Activated naive CD8-positive, alpha-beta T cell (primary cell): ENCODE results near the gene UNC13A.

Experiments used
- H3K27ac Mint-ChIP-seq: one replicate; pipeline ENCODE4 v1.8.0; 2021; ENCODE audit warnings: mixed read lengths
- H3K27me3 Mint-ChIP-seq: one replicate; pipeline ENCODE4 v1.8.0; 2021; ENCODE audit warnings: mixed read lengths
- H3K36me3 Mint-ChIP-seq: one replicate; pipeline ENCODE4 v1.8.0; 2021; ENCODE audit warnings: mixed read lengths
- H3K4me1 Mint-ChIP-seq: one replicate; pipeline ENCODE4 v1.8.0; 2021; ENCODE audit warnings: low read depth, mixed read lengths
- H3K4me3 Mint-ChIP-seq: one replicate; pipeline ENCODE4 v1.8.0; 2021; ENCODE audit warnings: mild to moderate bottlenecking, mixed read lengths
- H3K9me3 Mint-ChIP-seq: one replicate; pipeline ENCODE4 v1.8.0; 2021; ENCODE audit warnings: low read depth, mixed read lengths

The UNC13A gene

GRCh38 chr19:17616686-17616960 lies 71.5 kb downstream of the UNC13A start:
- Mint-ChIP-seq H3K9me3 (no peaks in the 10 kb centered on the region), H3K36me3 (peaks cover 2% of the 10 kb centered on the region), H3K4me3 (peak overlapping the region; percentile 30), H3K27ac (no peak overlapping the region), H3K4me1 (peaks cover 4% of the 10 kb centered on the region), H3K27me3 (peaks cover 16% of the 10 kb centered on the region)

- H3K9me3 Mint-ChIP-seq = no peaks in the 10 kb centered on the region
- H3K4me1 Mint-ChIP-seq = peaks cover 4% of the 10 kb centered on the region
- H3K27me3 Mint-ChIP-seq = peaks cover 16% of the 10 kb centered on the region
- H3K4me3 Mint-ChIP-seq = peak overlapping the region; percentile 30
- H3K27ac Mint-ChIP-seq = no peak overlapping the region
- peaks cover 1% of the 10 kb centered on the region for H3K36me3 Mint-ChIP-seq
These were observed 72.1 kb downstream of the UNC13A start for GRCh38 chr19:17615889-17616685.

- Mint-ChIP-seq H3K4me1 (peaks cover 4% of the 10 kb centered on the region), H3K9me3 (no peaks in the 10 kb centered on the region), H3K27ac (no peak overlapping the region), H3K36me3 (no peaks in the 10 kb centered on the region), H3K4me3 (no peak overlapping the region), H3K27me3 (peaks cover 12% of the 10 kb centered on the region)
These were observed 73.7 kb downstream of the UNC13A start for GRCh38 chr19:17614476-17614875.

DNA sequence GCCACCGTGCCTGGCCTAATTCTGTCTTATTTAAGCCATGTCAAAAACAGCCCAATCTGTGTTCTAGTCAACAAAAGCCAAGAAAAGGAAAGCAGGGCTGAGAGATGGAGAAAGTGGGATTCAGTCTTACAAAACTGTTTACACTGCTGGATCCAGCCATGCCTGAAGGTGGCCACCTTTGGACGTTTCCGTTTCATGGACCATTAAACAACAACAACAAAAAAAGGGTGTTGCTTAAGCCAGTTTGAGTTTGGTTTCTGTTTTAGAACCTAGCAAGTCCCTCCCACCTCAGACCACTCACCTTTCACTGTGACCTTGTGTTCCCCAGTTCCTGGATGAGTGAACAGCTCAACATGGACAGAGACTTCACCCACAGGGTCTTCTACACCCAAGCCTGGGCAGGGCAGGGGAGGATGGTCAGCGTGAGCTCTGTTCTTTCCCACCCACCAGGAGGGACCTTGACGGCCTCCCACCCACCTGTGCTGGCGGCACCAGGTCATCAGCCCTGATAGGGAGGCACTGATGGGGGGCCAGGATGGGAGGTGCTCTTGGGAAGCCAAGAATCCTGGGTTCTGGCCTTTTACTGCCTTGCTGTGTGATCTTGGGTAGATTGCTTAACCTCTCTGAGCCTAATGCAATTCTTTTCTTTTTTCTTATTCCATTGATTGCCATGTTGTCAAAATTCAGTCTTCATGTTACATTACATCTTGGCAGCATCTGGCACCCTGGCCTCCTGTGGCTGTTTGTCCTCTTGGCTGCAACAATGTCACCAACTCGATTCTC lies 76.5 kb downstream of the UNC13A start:
- Mint-ChIP-seq H3K36me3 (no peaks in the 10 kb centered on the region), H3K4me3 (no peak overlapping the region), H3K27me3 (no peaks in the 10 kb centered on the region), H3K27ac (no peak overlapping the region), H3K4me1 (peaks cover 5% of the 10 kb centered on the region), H3K9me3 (no peaks in the 10 kb centered on the region)

- H3K4me1 Mint-ChIP-seq = peaks cover 6% of the 10 kb centered on the region
- H3K4me3 Mint-ChIP-seq = no peak overlapping the region
- no peaks in the 10 kb centered on the region for H3K9me3 Mint-ChIP-seq
- H3K36me3 Mint-ChIP-seq = no peaks in the 10 kb centered on the region
- H3K27ac Mint-ChIP-seq = no peak overlapping the region
- H3K27me3 Mint-ChIP-seq = no peaks in the 10 kb centered on the region
These were observed 77.8 kb downstream of the UNC13A start for GRCh38 chr19:17610384-17610783.

DNA sequence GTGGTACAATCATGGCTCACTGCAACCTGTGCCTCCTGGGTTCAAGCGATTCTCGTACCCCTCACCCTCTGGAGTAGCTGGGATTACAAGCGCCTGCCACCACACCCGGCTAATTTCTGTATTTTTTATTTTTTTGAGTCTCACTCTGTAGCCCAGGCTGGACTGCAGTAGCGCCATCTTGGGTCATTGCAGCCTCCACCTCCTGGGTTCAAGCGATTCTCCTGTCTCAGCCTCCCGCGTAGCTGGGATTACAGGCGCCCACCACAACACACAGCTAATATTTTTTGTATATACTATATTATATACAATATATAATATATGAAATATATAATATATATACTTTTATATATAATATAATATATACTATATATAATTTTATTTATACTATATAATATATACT lies 80.2 kb downstream of the UNC13A start:
- no peaks in the 10 kb centered on the region for H3K36me3 Mint-ChIP-seq
- peak overlapping the region; percentile 34 for H3K4me3 Mint-ChIP-seq
- H3K27me3 Mint-ChIP-seq = peaks cover 7% of the 10 kb centered on the region
- peak overlapping the region; percentile 22 for H3K27ac Mint-ChIP-seq
- peaks cover 7% of the 10 kb centered on the region for H3K4me1 Mint-ChIP-seq
- no peaks in the 10 kb centered on the region for H3K9me3 Mint-ChIP-seq

- Mint-ChIP-seq H3K27me3 (peaks cover 13% of the 10 kb centered on the region), H3K4me3 (peak overlapping the region; percentile 88), H3K4me1 (peaks cover 7% of the 10 kb centered on the region), H3K36me3 (no peaks in the 10 kb centered on the region), H3K9me3 (no peaks in the 10 kb centered on the region), H3K27ac (peak overlapping the region; percentile 16)
These were observed 81.5 kb downstream of the UNC13A start for GRCh38 chr19:17606590-17607185.

DNA sequence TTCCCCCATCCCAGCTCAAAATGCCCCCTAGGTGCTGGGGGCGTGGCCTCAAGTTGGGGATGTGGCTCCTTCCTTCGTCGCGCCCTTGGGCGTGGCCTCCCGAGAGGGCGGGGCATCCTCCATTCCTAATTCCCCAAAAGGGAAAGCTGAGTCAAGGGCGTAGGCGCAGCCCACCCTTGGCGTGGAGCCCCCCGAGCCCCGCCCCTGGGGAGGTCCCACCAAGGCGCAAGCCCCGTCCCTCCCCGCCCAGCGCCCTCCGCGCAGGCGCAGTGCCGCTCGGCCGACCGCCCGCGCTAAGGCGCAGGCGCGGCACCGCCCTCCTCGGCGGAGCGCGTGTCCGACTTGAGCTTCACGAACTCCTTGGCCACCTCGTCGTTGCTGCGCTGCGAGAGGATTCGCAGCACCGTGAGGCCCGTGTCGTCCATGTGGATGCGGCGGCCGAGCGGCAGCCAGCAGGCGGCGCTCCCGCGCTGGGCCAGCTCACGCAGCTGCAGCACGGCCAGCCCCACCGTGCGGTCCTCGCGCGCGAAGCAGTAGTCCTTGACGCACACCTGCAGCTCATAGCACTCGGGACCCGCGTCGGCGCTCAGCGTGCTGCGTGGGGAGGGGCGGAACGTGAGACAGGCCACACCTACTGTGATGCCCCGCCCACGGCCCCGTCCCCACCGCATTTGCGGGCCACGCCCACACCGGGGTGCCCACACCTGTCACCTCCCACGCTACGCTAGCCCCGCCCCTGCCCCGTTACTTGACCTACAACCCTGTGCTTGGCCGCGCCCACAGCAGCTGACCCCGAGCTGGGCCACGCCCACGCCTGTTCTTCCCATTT lies 82.2 kb downstream of the UNC13A start:
- H3K27me3 Mint-ChIP-seq = peaks cover 20% of the 10 kb centered on the region
- H3K27ac Mint-ChIP-seq = peak overlapping the region; percentile 16
- peaks cover 7% of the 10 kb centered on the region for H3K4me1 Mint-ChIP-seq
- no peaks in the 10 kb centered on the region for H3K9me3 Mint-ChIP-seq
- H3K36me3 Mint-ChIP-seq = no peaks in the 10 kb centered on the region
- peak overlapping the region; percentile 88 for H3K4me3 Mint-ChIP-seq

DNA sequence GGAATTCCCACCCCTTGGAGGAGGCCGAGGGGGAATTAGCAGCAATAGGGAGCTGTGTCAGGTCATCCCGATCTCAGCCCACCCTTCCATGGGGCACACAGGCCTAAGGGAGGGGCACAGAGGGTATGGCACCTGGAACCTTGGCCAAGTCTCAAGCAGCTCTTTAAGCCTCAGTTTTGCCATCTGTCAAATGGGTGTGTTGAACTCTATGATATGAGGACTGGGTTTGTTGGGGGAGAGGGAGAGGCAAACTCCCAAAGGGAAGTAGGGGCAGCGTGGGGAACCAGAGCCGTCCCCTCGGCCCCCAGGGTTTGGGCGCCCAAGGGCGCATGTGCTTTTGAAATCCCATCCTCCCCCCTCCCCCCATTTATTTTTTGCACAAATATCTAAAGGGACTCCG lies 83.0 kb downstream of the UNC13A start:
- H3K4me3 Mint-ChIP-seq = no peak overlapping the region
- peaks cover 21% of the 10 kb centered on the region for H3K27me3 Mint-ChIP-seq
- no peaks in the 10 kb centered on the region for H3K9me3 Mint-ChIP-seq
- peaks cover 7% of the 10 kb centered on the region for H3K4me1 Mint-ChIP-seq
- H3K27ac Mint-ChIP-seq = no peak overlapping the region
- no peaks in the 10 kb centered on the region for H3K36me3 Mint-ChIP-seq

GRCh38 chr19:17604372-17605025 lies 83.7 kb downstream of the UNC13A start:
- Mint-ChIP-seq H3K27ac (no peak overlapping the region), H3K4me1 (peaks cover 7% of the 10 kb centered on the region), H3K36me3 (no peaks in the 10 kb centered on the region), H3K27me3 (peaks cover 21% of the 10 kb centered on the region), H3K4me3 (peak overlapping the region; percentile 17), H3K9me3 (no peaks in the 10 kb centered on the region)

GRCh38 chr19:17602872-17603510 lies 85.2 kb downstream of the UNC13A start:
- Mint-ChIP-seq H3K4me1 (peaks cover 7% of the 10 kb centered on the region), H3K9me3 (no peaks in the 10 kb centered on the region), H3K27ac (no peak overlapping the region), H3K27me3 (peaks cover 21% of the 10 kb centered on the region), H3K4me3 (no peak overlapping the region), H3K36me3 (no peaks in the 10 kb centered on the region)

DNA sequence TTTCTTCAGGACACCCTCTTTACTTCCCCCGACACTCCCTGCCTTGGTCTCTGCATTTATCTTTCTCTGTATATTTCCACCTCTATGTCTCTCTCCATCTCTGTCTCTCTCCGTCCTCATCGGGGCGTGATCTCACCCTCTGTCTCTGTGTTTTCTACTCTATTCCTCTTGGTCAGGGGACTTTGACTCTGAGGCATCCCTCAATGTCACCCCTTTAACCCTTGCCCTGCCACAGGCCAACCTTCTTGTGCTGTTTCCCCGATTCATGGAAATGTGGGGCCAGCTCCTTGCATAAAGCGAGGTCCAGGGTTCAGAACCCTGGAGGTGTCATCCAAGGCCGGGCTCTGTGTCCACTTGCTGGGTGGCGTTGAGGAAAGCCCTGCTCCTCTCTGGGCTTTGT lies 85.9 kb downstream of the UNC13A start:
- Mint-ChIP-seq H3K27ac (no peak overlapping the region), H3K36me3 (no peaks in the 10 kb centered on the region), H3K4me3 (no peak overlapping the region), H3K9me3 (no peaks in the 10 kb centered on the region), H3K27me3 (peaks cover 21% of the 10 kb centered on the region), H3K4me1 (peaks cover 7% of the 10 kb centered on the region)

- no peaks in the 10 kb centered on the region for H3K9me3 Mint-ChIP-seq
- peaks cover 4% of the 10 kb centered on the region for H3K4me1 Mint-ChIP-seq
- peaks cover 21% of the 10 kb centered on the region for H3K27me3 Mint-ChIP-seq
- no peaks in the 10 kb centered on the region for H3K36me3 Mint-ChIP-seq
- no peak overlapping the region for H3K27ac Mint-ChIP-seq
- no peak overlapping the region for H3K4me3 Mint-ChIP-seq
These were observed 86.5 kb downstream of the UNC13A start for GRCh38 chr19:17601683-17602082.

- no peaks in the 10 kb centered on the region for H3K9me3 Mint-ChIP-seq
- no peak overlapping the region for H3K4me3 Mint-ChIP-seq
- no peak overlapping the region for H3K27ac Mint-ChIP-seq
These were observed 88.4 kb downstream of the UNC13A start for GRCh38 chr19:17599780-17600179.

More at GRCh38 chr19:17599780-17600179, 88.4 kb downstream of the UNC13A start:
- Mint-ChIP-seq H3K36me3 (no peaks in the 10 kb centered on the region), H3K4me1 (peaks cover 2% of the 10 kb centered on the region), H3K27me3 (peaks cover 21% of the 10 kb centered on the region)
